Measurements from ENCODE around the gene AK9.
"Not testable (repeated sequence)": the region's sequence is repeated elsewhere in the genome, so short reads cannot be mapped to it uniquely, and the experiment has no call there.

The AK9 gene

GRCh38 chr6:109626311-109626710 is 64.7 kb downstream of the AK9 start:
- no peak for DNase-seq (ENCODE audit: low spot score)

- no peak for DNase-seq (ENCODE audit: low spot score)
These were observed 65.8 kb downstream of the AK9 start for GRCh38 chr6:109625199-109625598.

- no peak for DNase-seq (ENCODE audit: low spot score)
These were observed 67.7 kb downstream of the AK9 start for GRCh38 chr6:109623288-109623687.

GRCh38 chr6:109612268-109612667 is 78.7 kb downstream of the AK9 start:
- no peak for DNase-seq (ENCODE audit: low spot score)

- DNase-seq (ENCODE audit: low spot score), result no peak
These were observed 79.5 kb downstream of the AK9 start for GRCh38 chr6:109611502-109611901.

GRCh38 chr6:109610590-109610989 is 80.4 kb downstream of the AK9 start:
- DNase-seq (ENCODE audit: low spot score), result no peak

- DNase-seq (ENCODE audit: low spot score), result no peak
These were observed 81.3 kb downstream of the AK9 start for GRCh38 chr6:109609737-109610136.

DNA sequence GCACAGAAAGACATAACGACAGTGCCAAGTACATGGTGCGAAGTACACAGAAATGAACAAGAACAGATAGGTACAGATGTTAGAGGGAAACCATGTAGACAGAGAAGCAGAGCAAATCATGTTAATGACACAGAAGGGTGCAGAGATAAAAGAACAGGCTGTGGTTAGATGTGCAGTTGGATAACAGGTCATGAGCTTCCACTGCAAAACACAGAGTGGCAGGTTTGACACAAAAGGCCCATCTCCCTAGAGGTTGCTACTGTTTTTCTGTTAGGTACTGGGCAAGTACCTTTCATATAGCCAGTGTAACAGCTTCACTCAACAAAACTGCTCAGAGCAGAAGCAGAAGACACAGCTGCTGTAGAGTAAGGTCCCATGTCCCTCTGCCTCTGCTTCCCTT is 84.6 kb downstream of the AK9 start:
- DNase-seq (ENCODE audit: low spot score), result no peak

- peak; percentile 9 for DNase-seq (ENCODE audit: low spot score)
These were observed 95.0 kb downstream of the AK9 start for GRCh38 chr6:109595998-109596397.

GRCh38 chr6:109580519-109580918 is 110.5 kb downstream of the AK9 start:
- DNase-seq (ENCODE audit: low spot score), result no peak

DNA sequence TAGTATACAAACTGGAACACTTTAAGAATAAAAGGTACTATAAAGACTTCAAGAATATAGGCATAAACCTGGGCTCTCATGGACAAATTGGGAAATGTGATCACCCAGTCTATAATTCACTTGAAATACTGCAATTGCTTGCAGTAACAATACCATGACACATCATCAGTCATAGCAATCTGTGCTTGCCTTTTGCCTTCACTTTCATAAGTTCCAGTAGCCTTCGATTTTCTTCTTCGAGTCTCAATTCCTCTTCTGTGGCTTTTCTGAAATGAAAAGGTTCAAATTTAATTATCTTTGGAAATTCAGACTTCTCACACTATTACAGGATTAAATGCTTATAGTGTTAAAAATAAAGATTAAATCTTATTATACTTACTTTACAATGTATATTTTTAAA is 111.6 kb downstream of the AK9 start:
- DNase-seq (ENCODE audit: low spot score), result no peak

DNA sequence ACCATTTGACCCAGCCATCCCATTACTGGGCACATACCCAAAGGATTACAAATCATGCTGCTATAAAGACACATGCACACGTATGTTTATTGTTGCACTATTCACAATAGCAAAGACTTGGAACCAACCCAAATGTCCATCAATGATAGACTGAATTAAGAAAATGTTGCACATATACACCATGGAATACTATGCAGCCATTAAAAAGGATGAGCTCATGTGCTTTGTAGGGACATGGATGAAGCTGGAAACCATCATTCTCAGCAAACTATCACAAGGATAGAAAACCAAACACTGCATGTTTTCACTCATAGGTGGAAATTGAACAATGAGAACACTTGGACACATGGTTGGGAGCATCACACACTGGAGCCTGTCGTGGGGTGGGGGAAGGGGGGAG is 121.1 kb downstream of the AK9 start:
- DNase-seq (ENCODE audit: low spot score), result not testable (repeated sequence)

- no peak for DNase-seq (ENCODE audit: low spot score)
These were observed 129.2 kb downstream of the AK9 start for GRCh38 chr6:109561844-109562243.

DNA sequence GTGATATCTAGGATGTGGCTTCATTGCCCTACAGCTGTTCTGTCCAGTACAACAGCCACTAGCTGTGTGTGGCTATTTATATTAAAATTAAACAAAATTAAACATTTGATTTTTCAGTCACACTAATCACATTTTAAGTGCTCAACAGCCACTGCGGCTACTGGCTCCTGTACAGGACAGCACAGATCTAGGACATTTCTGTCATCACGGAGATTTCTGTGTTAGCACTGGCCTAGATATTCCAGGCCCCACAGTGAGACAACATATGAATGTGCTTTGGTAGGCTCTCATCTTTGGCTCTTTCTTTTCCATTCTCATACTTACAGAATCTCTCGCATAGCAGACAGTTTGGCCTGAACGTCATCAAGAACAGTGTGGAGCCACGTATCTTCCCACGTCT is 159.6 kb downstream of the AK9 start:
- no peak for DNase-seq (ENCODE audit: low spot score)

- peak; percentile 34 for DNase-seq (ENCODE audit: low spot score)
These were observed 163.0 kb downstream of the AK9 start for GRCh38 chr6:109527989-109528388.

- DNase-seq (ENCODE audit: low spot score), result peak; percentile 72
These were observed 163.9 kb downstream of the AK9 start for GRCh38 chr6:109526905-109527628.

DNA sequence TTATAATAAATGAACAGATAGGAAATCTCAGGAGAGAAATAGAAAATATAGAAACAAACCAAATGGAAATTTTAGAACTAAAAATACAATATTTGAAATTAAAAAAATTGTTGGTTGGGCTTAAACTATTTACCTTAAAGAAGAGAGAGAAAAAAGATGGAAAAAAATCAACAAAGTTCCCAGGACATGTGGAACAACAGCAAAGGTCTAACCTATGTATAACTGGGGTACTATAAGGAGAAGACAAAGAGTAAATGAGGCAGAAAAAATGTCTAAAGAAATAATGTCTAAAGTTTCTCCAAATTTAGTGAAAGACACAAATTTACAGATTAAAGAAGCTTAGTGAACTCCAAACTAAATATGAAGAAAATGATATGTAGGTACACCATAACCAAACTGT is 166.9 kb downstream of the AK9 start:
- no peak for DNase-seq (ENCODE audit: low spot score)

DNA sequence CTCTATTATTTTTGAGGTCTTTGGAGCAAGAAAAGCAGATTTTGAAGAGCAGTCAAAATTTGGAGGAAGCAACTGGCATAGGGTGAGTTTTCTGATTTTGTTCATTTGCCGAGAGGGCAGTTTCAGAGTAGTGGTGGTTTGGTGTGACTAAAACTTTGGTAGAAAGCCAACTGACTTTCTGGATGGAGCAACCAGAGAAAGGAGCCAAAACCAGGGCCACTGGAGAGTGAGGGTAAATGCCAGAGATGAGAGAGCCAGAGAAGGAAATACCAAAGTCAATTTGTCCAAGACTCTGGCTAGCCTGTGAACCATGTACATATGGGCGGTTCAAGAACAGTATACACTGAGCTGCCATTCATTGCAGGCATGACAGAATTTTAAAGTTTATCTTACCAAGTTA is 167.5 kb downstream of the AK9 start:
- no peak for DNase-seq (ENCODE audit: low spot score)

DNA sequence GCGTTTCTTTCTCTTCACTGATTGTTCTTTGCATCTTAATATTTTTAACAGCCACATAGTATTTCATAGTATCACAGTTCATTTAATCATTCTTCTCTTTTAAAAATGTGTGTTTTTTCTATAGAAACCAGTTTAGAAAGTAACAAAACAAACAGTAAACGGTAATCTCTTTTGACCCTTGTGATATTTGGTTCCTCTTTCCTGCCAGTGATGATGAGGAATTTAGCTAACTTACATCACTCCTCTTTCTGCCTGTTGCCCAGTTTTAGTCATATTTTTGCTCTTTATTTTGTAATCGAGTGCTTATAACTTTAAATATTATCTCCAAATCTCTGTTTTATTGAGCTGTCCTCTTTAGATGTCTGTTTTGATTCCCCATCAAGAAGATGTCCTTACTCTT is 169.9 kb downstream of the AK9 start:
- DNase-seq (ENCODE audit: low spot score), result no peak

GRCh38 chr6:109519647-109520046 is 171.4 kb downstream of the AK9 start:
- not testable (repeated sequence) for DNase-seq (ENCODE audit: low spot score)

- no peak for DNase-seq (ENCODE audit: low spot score)
These were observed 174.1 kb downstream of the AK9 start for GRCh38 chr6:109516929-109517328.

- DNase-seq (ENCODE audit: low spot score), result no peak
These were observed 175.1 kb downstream of the AK9 start for GRCh38 chr6:109515781-109516409.

DNA sequence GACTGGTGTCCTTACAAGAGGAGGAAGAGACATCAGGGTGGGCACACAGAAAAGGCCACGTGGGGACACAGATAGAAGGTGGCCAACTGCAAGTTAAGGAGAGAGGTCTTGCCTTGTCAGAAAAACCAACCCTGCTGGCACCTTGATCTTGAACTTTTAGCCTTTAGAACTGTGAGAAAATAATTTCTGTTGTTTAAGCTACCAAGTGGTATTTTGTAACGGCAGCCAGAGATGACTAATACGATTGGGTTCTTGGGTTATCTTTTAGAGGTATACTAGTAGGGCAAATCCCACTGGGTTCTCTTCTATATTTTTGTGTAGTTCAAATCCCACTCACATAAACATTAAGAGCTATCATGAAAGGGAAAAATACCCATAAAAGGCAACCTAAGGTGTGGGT is 176.1 kb downstream of the AK9 start:
- DNase-seq (ENCODE audit: low spot score), result no peak

Data from SK-N-DZ (cell line).